Bronchus fibroblast of lung (primary cell): ENCODE data around the gene XKR7. TPM values are rescaled to one million over a fixed set of nuclear protein-coding genes. Genes with fewer than 3 reads are reported as not detected.

ENCODE experiments used
- total RNA-seq: library from RNA; depleted of rRNA; stranded (reverse); fragments of >200 nt; gene quantifications from 2 replicates; pipeline ENCODE4 v1.2.3, GENCODE V29; 2015

XKR7 gene, protein sequence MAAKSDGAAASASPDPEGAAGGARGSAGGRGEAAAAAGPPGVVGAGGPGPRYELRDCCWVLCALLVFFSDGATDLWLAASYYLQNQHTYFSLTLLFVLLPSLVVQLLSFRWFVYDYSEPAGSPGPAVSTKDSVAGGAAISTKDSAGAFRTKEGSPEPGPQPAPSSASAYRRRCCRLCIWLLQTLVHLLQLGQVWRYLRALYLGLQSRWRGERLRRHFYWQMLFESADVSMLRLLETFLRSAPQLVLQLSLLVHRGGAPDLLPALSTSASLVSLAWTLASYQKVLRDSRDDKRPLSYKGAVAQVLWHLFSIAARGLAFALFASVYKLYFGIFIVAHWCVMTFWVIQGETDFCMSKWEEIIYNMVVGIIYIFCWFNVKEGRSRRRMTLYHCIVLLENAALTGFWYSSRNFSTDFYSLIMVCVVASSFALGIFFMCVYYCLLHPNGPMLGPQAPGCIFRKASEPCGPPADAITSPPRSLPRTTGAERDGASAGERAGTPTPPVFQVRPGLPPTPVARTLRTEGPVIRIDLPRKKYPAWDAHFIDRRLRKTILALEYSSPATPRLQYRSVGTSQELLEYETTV
- under 0.01 TPM in 1 of 2 replicates, not detected in the other for total RNA-seq

DNA sequence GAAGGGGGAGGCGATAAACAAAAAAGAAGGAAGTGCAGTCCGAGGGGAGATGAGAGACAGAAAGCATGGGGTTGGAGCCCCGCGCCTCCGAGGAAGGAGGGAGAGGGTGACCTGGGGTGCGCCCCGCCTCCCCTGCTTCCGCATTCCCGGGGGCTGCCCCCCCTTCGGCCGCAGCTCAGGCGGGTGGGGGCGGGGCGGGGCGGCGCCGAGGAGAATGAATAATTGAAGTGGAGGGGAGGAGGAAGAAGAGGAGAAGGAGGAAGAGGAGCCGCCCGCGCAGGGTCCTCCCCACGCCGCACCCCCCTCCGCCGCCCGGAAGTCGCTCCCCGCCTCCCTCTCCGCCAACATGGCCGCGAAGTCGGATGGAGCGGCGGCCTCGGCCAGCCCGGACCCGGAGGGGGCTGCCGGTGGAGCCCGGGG lies at the start of gene XKR7:
XKR7 (plus strand) TSS at position 322 of the 420 bp plus-strand sequence; CDS start at position 347, 25 bp downstream.

DNA sequence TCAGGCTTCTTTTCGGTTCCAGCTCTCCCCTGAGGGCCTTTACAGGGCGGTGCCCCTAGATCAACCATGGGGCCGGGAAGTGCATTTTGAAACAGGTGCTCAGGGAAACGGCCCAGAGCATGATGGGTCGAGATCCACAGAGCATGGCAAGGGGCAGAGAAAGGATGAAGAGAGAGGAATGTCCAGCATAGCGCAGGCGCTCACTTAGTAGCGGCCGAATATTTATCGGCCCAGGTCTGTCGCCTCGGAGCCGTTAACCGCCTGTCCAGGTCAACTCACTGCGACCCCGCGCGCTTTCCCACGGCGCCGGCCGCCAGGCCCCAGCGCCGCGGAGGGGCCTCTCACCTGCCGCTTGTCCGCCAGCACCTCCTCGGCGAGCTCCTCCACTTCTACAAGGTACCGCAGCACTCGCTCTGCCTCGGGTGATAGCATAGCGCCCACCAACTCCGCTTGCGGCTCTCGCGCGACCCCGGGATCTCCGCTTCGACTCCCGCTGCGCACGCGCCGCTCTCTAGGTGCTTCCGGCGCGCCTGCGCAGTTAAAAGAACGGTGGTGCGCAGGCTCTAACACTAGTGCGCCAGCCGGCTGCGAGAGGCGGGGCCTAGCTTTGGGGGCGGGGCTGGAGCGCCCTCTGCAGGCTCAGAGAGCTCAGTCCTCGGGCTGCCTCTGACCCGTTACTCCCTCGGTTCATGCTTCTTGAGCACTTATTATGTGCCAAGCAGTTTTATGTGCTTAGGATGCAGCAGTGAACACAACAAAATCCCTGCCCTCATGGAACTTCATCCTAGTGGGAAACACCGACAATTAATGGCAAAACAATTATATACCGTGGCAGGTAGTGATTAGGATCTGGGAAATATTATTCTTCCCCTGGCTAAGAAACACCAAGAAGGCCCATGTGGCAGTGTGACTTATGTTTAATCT lies 16.2 kb upstream of the XKR7 start, which contains the start of gene PDRG1:
PDRG1 (minus strand) TSS at position 517 of the 924 bp plus-strand sequence; CDS start at position 432, 85 bp downstream.

DNA sequence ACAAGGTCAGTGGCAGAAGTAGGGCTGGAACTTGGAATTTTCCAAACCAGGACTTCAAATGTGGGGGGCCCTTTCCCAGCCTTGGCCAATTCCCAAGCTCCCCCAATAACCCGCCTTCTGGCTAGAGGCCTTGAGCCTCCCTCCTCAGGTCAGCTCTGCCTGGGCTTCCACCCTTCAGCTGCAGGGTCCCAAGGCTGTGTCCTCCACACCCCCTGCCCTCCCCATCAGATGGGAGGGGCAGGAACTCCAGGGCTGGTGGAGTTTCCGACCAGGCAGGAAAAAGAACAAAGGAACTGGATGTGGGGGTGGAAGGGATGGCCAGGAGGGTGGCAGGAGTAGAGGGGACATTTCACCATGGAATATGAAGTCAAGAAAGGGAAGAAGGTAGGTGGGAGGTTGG lies 42.1 kb downstream of the XKR7 start, which contains the start of gene CCM2L:
CCM2L (plus strand) TSS at position 338 of the 400 bp plus-strand sequence; CDS start at position 355, 17 bp downstream.

DNA sequence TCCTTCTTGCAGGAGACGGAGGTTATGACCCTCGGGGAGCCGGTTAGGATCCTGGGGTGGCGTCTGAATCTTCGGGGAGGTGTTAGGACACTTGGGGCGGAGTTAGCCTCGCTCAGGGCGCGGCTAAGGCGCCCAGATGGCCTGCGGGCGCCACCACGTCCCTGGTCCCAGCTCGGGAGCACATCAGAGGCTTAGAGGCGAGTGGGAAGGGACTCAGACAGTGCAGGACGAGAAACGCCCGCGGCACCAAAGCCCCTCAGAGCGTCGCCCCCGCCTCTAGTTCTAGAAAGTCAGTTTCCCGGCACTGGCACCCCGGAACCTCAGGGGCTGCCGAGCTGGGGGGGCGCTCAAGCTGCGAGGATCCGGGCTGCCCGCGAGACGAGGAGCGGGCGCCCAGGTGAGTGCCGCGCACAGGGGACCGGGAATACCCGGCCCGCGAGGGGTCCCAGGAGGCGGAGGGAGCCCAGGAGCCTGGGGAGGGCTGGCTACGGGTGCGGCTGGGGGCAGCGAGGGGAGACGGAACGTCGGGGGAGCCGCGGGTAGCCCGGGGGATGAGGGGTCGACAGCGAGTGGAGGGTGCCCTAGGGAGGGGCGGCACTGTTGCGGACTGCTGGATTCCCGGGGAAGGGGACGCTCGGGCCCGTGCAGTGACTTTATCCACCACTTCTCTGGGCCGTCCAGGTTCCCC lies 84.3 kb downstream of the XKR7 start, which contains the start of gene HCK:
HCK (plus strand) TSS at position 153 of the 688 bp plus-strand sequence.

Other genes starting within 250 kb of the XKR7 start
- 122 and 130 TPM in 2 replicates for gene BCL2L1, start 245.3 kb upstream of the XKR7 start, total RNA-seq
- 122 and 127 TPM in 2 replicates for gene TPX2, start 228.9 kb upstream of the XKR7 start, total RNA-seq
- 0.17 and 0.30 TPM in 2 replicates for gene MYLK2, start 148.8 kb upstream of the XKR7 start, total RNA-seq
- gene FOXS1, start 122.5 kb upstream of the XKR7 start, total RNA-seq: not detected in 2 replicates
- 0.30 TPM in 1 of 2 replicates, not detected in the other for gene DUSP15, start 97.6 kb upstream of the XKR7 start, total RNA-seq
- gene TTLL9, start 97.5 kb upstream of the XKR7 start, total RNA-seq: not detected in 2 replicates
- gene PDRG1, start 16.1 kb upstream of the XKR7 start, total RNA-seq: 7.2 and 7.9 TPM in 2 replicates
- not detected in 2 replicates for gene CCM2L, start 42.3 kb downstream of the XKR7 start, total RNA-seq
- not detected in 2 replicates for gene HCK, start 84.1 kb downstream of the XKR7 start, total RNA-seq
- 24.9 and 28.1 TPM in 2 replicates for gene TM9SF4, start 141.6 kb downstream of the XKR7 start, total RNA-seq
- 3.5 and 3.6 TPM in 2 replicates for gene PLAGL2, start 239.6 kb downstream of the XKR7 start, total RNA-seq
- 43.0 and 46.2 TPM in 2 replicates for gene POFUT1, start 239.7 kb downstream of the XKR7 start, total RNA-seq